H1 (cell line): ENCODE data around the gene AP4B1. TPM values are rescaled to one million over a fixed set of nuclear protein-coding genes. Genes with fewer than 3 reads are reported as not detected.

Experiments
- CTCF ChIA-PET: fragments of 300-600 bp; sonication (Branson Sonifier 250); formaldehyde crosslinking; loops from one replicate; lab custom pipeline; 2021; ENCODE audit not compliant: partially characterized antibody; lab: Charles Lee
- POLR2A ChIA-PET: fragments of 300-600 bp; sonication (Branson Sonifier 250); formaldehyde crosslinking; loops from one replicate; lab custom pipeline; 2021; ENCODE audit warnings: inconsistent platforms; ENCODE audit not compliant: partially characterized antibody; lab: Charles Lee
- DNase-seq, 2 experiments: peaks; one replicate each; pipeline versions ENCODE4 v3.0.0 to v3.0.0-alpha.2; 2010 to 2022; ENCODE audit warnings: low spot score in 2 of 2, low read depth in 1 of 2, mixed read lengths in 1 of 2
- FAIRE-seq: peaks from 2 replicates; lab custom pipeline; 2011; peaks lifted over from hg19 to GRCh38; lab: Jason Lieb, UNC
- H2AFZ ChIP-seq: 2 replicates; pipeline ENCODE4 v1.8.1; 2012; ENCODE audit warnings: low read length, inconsistent platforms
- H2AK5ac ChIP-seq: 2 replicates; pipeline ENCODE4 v1.6.1; 2013; ENCODE audit warnings: low read depth, low read length
- H2BK120ac ChIP-seq: replicated peaks from 2 replicates; pipeline ENCODE3; 2013; ENCODE audit warnings: low read depth, low read length, inconsistent platforms
- H2BK12ac ChIP-seq: 2 replicates; pipeline ENCODE4 v1.6.1; 2013; ENCODE audit warnings: low read depth, low read length
- H2BK15ac ChIP-seq: 2 replicates; pipeline ENCODE4 v1.6.1; 2013; ENCODE audit warnings: low read length
- H2BK20ac ChIP-seq: 2 replicates; pipeline ENCODE4 v1.6.1; 2013; ENCODE audit warnings: low read length
- H2BK5ac ChIP-seq: 2 replicates; pipeline ENCODE4 v1.6.1; 2013; ENCODE audit warnings: low read depth, low read length
- H3K14ac ChIP-seq: 2 replicates; pipeline ENCODE4 v1.6.1; 2013; ENCODE audit warnings: inconsistent platforms; ENCODE audit not compliant: insufficient read length
- H3K18ac ChIP-seq: 2 replicates; pipeline ENCODE4 v1.6.1; 2013; ENCODE audit warnings: low read length; ENCODE audit errors: extremely low read depth
- H3K23ac ChIP-seq: 2 replicates; pipeline ENCODE4 v1.6.1; 2013; ENCODE audit warnings: inconsistent platforms; ENCODE audit not compliant: insufficient read length
- H3K23me2 ChIP-seq: 2 replicates; pipeline ENCODE4 v1.6.1; 2013; ENCODE audit warnings: low read depth, low read length
- H3K27ac ChIP-seq: 2 replicates; pipeline ENCODE4 v1.6.1; 2011; ENCODE audit warnings: low read depth, low read length, inconsistent platforms
- H3K27me3 ChIP-seq, 4 experiments: replicated peaks in 1 of 4; 1 replicate in 1 of 4; 2 replicates in 3 of 4; pipeline versions ENCODE4 v1.6.1 to v1.8.1; 2011 to 2013; ENCODE audit warnings: low read length in 3 of 4, mild to moderate bottlenecking in 3 of 4, inconsistent platforms in 2 of 4, mixed read lengths in 2 of 4, moderate library complexity in 1 of 4; ENCODE audit not compliant: control insufficient read depth in 3 of 4, insufficient read depth in 3 of 4; ENCODE audit errors: extremely low read depth in 1 of 4
- H3K36me3 ChIP-seq, 4 experiments: 2 replicates each; pipeline versions ENCODE4 v1.6.1 to v1.8.1; 2011 to 2013; ENCODE audit warnings: mild to moderate bottlenecking in 4 of 4, low read length in 3 of 4, moderate library complexity in 2 of 4, control low read depth in 1 of 4, inconsistent platforms in 1 of 4; ENCODE audit not compliant: insufficient read depth in 4 of 4, control insufficient read depth in 2 of 4
- H3K4ac ChIP-seq: replicated peaks from 2 replicates; pipeline ENCODE3; 2013; ENCODE audit warnings: low read length, low read depth, mixed read lengths, inconsistent platforms; ENCODE audit not compliant: insufficient read length
- H3K4me1 ChIP-seq, 4 experiments: replicated peaks in 1 of 4; 1 replicate in 1 of 4; 2 replicates in 3 of 4; pipeline versions ENCODE4 v1.6.1 to v1.8.1; 2011 to 2013; ENCODE audit warnings: low read length in 3 of 4, inconsistent platforms in 2 of 4, mixed read lengths in 1 of 4; ENCODE audit not compliant: insufficient read depth in 4 of 4, control insufficient read depth in 3 of 4
- H3K4me2 ChIP-seq, 2 experiments: 2 replicates each; pipeline versions ENCODE4 v1.6.1 to v1.8.1; 2011 to 2013; ENCODE audit warnings: low read depth in 2 of 2, low read length in 2 of 2, control low read depth in 1 of 2, inconsistent platforms in 1 of 2, mild to moderate bottlenecking in 1 of 2; ENCODE audit not compliant: insufficient read depth in 1 of 2
- H3K4me3 ChIP-seq, 4 experiments: fragments of 200-600, 300-600 bp in 1 of 4; sonication (generic), shearing (Covaris generic), sonication (Bioruptor Twin) in 1 of 4; 2 replicates each; pipeline versions ENCODE4 v1.5.1 to v1.8.1; 2011 to 2016; ENCODE audit warnings: low read length in 4 of 4, low read depth in 3 of 4, control low read depth in 2 of 4, inconsistent platforms in 2 of 4, mild to moderate bottlenecking in 2 of 4, mixed read lengths in 1 of 4, moderate library complexity in 1 of 4; ENCODE audit not compliant: insufficient read depth in 2 of 4; ENCODE audit errors: extremely low read depth in 1 of 4
- H3K56ac ChIP-seq: replicated peaks from 2 replicates; pipeline ENCODE3; 2013; ENCODE audit warnings: low read depth, mild to moderate bottlenecking, mixed read lengths, low read length, inconsistent platforms; ENCODE audit not compliant: insufficient read length
- H3K79me1 ChIP-seq: 2 replicates; pipeline ENCODE4 v1.6.1; 2013; ENCODE audit warnings: low read depth, low read length, control low read depth
- H3K79me2 ChIP-seq, 2 experiments: 2 replicates each; pipeline versions ENCODE4 v1.6.1 to v1.8.1; 2012 to 2013; ENCODE audit warnings: low read length in 2 of 2, mild to moderate bottlenecking in 2 of 2, inconsistent platforms in 1 of 2; ENCODE audit not compliant: insufficient read depth in 2 of 2, control insufficient read depth in 1 of 2
- H3K9ac ChIP-seq, 4 experiments: replicated peaks in 1 of 4; 1 replicate in 1 of 4; 2 replicates in 3 of 4; pipeline versions ENCODE4 v1.6.1 to v1.8.1; 2011 to 2013; ENCODE audit warnings: low read depth in 3 of 4, low read length in 3 of 4, control low read depth in 2 of 4, mild to moderate bottlenecking in 2 of 4, moderate library complexity in 2 of 4, inconsistent platforms in 1 of 4; ENCODE audit errors: extremely low read depth in 1 of 4
- H3K9me3 ChIP-seq, 2 experiments: 2 replicates each; pipeline versions ENCODE4 v1.6.1 to v1.8.1; 2012 to 2013; ENCODE audit warnings: mild to moderate bottlenecking in 2 of 2, moderate library complexity in 2 of 2, control low read depth in 1 of 2, inconsistent platforms in 1 of 2, low read depth in 1 of 2, low read length in 1 of 2, mixed read lengths in 1 of 2; ENCODE audit not compliant: insufficient read depth in 2 of 2
- H4K20me1 ChIP-seq, 2 experiments: replicated peaks in 1 of 2; 2 replicates each; pipeline versions ENCODE3 to v1.8.1; 2011 to 2013; ENCODE audit warnings: inconsistent platforms in 2 of 2, low read length in 2 of 2, mild to moderate bottlenecking in 1 of 2; ENCODE audit not compliant: insufficient read depth in 2 of 2, control insufficient read depth in 1 of 2
- H4K5ac ChIP-seq: 2 replicates; pipeline ENCODE4 v1.6.1; 2013; ENCODE audit warnings: low read length, low read depth, mixed read lengths, inconsistent platforms; ENCODE audit not compliant: insufficient read length
- H4K8ac ChIP-seq: 2 replicates; pipeline ENCODE4 v1.8.0; 2013; ENCODE audit warnings: mild to moderate bottlenecking, moderate library complexity, low read length, inconsistent platforms; ENCODE audit not compliant: insufficient read depth; ENCODE audit errors: extremely low read depth
- H4K91ac ChIP-seq: replicated peaks from 2 replicates; pipeline ENCODE3; 2013; ENCODE audit warnings: low read length, mixed read lengths, inconsistent platforms; ENCODE audit not compliant: insufficient read length
- EP300 ChIP-seq, 2 experiments: IDR thresholded peaks; 1 replicate in 1 of 2; 2 replicates in 1 of 2; pipeline ENCODE4 v1.6.1; 2011 to 2012; ENCODE audit warnings: low read depth in 2 of 2, low read length in 2 of 2, mild to moderate bottlenecking in 2 of 2, borderline replicate concordance in 1 of 2, inconsistent platforms in 1 of 2, moderate library complexity in 1 of 2
- HDAC6 ChIP-seq: IDR thresholded peaks from one replicate; pipeline ENCODE4 v1.7.1; 2012; ENCODE audit warnings: low read depth, mild to moderate bottlenecking, inconsistent platforms, low read length, moderate library complexity
- KDM4A ChIP-seq: IDR thresholded peaks from one replicate; pipeline ENCODE4 v1.7.1; 2012; ENCODE audit warnings: low read depth, mild to moderate bottlenecking, moderate library complexity, low read length, inconsistent platforms; ENCODE audit not compliant: severe bottlenecking
- SRF ChIP-seq: IDR thresholded peaks from 2 replicates; pipeline ENCODE4 v1.6.1; 2011; ENCODE audit warnings: mild to moderate bottlenecking, low read depth, low read length, moderate library complexity
- WGBS, 2 experiments: shearing (Covaris generic) in 1 of 2; methylation state at CpG; one replicate each; pipeline versions ENCODE4 v1.1.6 to v1.1.7; 2013 to 2015; ENCODE audit warnings: low lambda C conversion rate in 2 of 2, mixed read lengths in 2 of 2, inconsistent platforms in 1 of 2, low coverage in 1 of 2, missing lambda C conversion rate in 1 of 2; ENCODE audit not compliant: insufficient replicate concordance in 2 of 2, insufficient coverage in 1 of 2, insufficient read length in 1 of 2; ENCODE audit errors: extremely low coverage in 1 of 2, missing lambda C conversion rate in 1 of 2; 5-methylcytosine and 5-hydroxymethylcytosine counted together
- polyA plus RNA-seq, 7 experiments: library from polyadenylated mRNA; depleted of rRNA in 3 of 7; stranded (reverse) in 5 of 7; unstranded in 2 of 7; fragments of >200 nt in 5 of 7; fragments of 200-250 nt in 2 of 7; gene quantifications; 1 replicate in 5 of 7; 2 replicates in 1 of 7; 4 replicates in 1 of 7; pipeline versions ENCODE4 v1.2.1 to v1.2.3, GENCODE V29; 2011 to 2013; ENCODE audit warnings: missing spikeins in 2 of 7, mixed read lengths in 2 of 7
- total RNA-seq: library from RNA; stranded (reverse); fragmentation: NEBNext Ultra II Directional; extraction: Animal tissue kit (Norgen Biotek cat#: 25700); gene quantifications from 2 replicates; pipeline ENCODE4 v1.2.1, GENCODE V29; 2021
- TF ChIP-seq, protein P1 (sequence below): IDR thresholded peaks from 2 replicates; pipeline ENCODE4 v1.6.1; 2011; ENCODE audit warnings: low read depth, mild to moderate bottlenecking, low read length; ENCODE audit not compliant: insufficient read depth

The AP4B1 gene
- total and polyA plus RNA-seq, 2 of the 8 experiments (the other 6 are each of a cell fraction or from before 2014, with no cell fraction given), result 8.9 to 9.0 TPM

DNA sequence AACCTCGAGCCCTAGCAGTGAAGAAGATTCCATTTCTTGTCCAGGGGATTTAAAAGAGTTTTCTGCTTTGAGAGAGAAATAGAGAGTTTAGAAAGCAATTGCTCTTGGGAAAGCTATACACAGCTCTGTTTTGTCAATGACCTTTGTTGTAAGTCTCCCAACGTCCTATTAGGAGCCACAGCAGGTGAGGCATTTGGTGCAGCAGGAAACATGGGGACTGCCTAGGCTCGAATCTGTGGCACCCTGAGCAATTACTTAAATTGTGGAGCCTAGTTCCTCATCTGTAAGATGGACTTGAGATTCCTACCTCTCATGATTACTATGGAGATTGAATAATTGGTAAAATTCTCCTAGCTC, 8.7 kb upstream of the AP4B1 start:
- H2BK5ac ChIP-seq, result no peak overlapping the region
- H2AK5ac ChIP-seq, result no peak overlapping the region
- no peak overlapping the region for H3K4me3 ChIP-seq
- peaks cover 2 to 20% (median 14%) of the 10 kb centered on the region in 4 experiments; a peak in 5 of 8 replicates for H3K36me3 ChIP-seq
- H2BK20ac ChIP-seq, result no peak overlapping the region
- TF ChIP-seq HDAC6 (no peak), SRF (no peak), KDM4A (no peak), EP300 (IDR thresholded peaks at IDR 0.05; ENCODE audit: borderline replicate concordance in 1 of 2, low read depth in 2 of 2, low read length in 2 of 2) (no peak)
- TF ChIP-seq, protein P1, sequence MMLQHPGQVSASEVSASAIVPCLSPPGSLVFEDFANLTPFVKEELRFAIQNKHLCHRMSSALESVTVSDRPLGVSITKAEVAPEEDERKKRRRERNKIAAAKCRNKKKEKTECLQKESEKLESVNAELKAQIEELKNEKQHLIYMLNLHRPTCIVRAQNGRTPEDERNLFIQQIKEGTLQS, result no peak
- no peak overlapping the region for H2BK15ac ChIP-seq
- H4K5ac ChIP-seq, result no peak overlapping the region
- H3K9me3 ChIP-seq, result no peaks in the 10 kb centered on the region
- no peak overlapping the region for H3K23ac ChIP-seq
- H3K4me2 ChIP-seq, result no peak overlapping the region
- H3K79me1 ChIP-seq, result no peaks in the 10 kb centered on the region
- H3K4me1 ChIP-seq, result no peaks in the 10 kb centered on the region
- FAIRE-seq (no peak), DNase-seq (no peak)
- ChIA-PET POLR2A (interaction anchor here (1.1 kb wide), 1 partner anchor 13 kb away, joined by 3 read pairs; no protein-coding TSS in a partner anchor), CTCF (interaction anchor here (0.6 to 0.8 kb wide), 2 partner anchors 78 to 388 kb away, joined by 3 read pairs; no protein-coding TSS in a partner anchor)
- H3K27me3 ChIP-seq, result no peaks in the 10 kb centered on the region
- H2BK12ac ChIP-seq, result no peak overlapping the region
- no peaks in the 10 kb centered on the region for H3K79me2 ChIP-seq
- no peaks in the 10 kb centered on the region for H3K23me2 ChIP-seq
- H4K8ac ChIP-seq, result no peak overlapping the region
- no peak overlapping the region for H3K27ac ChIP-seq
- H3K18ac ChIP-seq, result no peak overlapping the region
- no peak overlapping the region for H3K56ac ChIP-seq
- H3K9ac ChIP-seq, result no peak overlapping the region; a peak in 1 of 7 replicates
- H4K20me1 ChIP-seq, result no peaks in the 10 kb centered on the region
- H4K91ac ChIP-seq, result no peak overlapping the region
- no peak overlapping the region for H3K4ac ChIP-seq
- no peak overlapping the region for H3K14ac ChIP-seq
- H2BK120ac ChIP-seq, result no peak overlapping the region
- H2AFZ ChIP-seq, result no peak overlapping the region
- WGBS, 2 experiments, result 76% methylated on average over 3 of the region's 3 CpGs; no CpG with 5 or more reads in 1 of the 2 experiments
